22Rv1 (cell line): ENCODE data around the gene TUBA1C.
"Not testable (repeated sequence)": the region's sequence is repeated elsewhere in the genome, so short reads cannot be mapped to it uniquely, and the experiment has no call there.

Experiments used
- H3K27ac ChIP-seq: fragments of 450-650 bp; 2 replicates; pipeline ENCODE4 v1.5.1; 2017
- CTCF ChIP-seq: fragments of 450-650 bp; IDR thresholded peaks from 2 replicates; pipeline ENCODE4 v1.5.1; 2017; ENCODE audit warnings: mild to moderate bottlenecking
- ZFX ChIP-seq: fragments of 450-650 bp; IDR thresholded peaks from 2 replicates; pipeline ENCODE4 v1.6.1; 2017; ENCODE audit warnings: antibody characterized with exemption, borderline replicate concordance

Gene TUBA1C

GRCh38 chr12:49282302-49282701 lies 17.4 kb downstream of the TUBA1C start:
- H3K27ac ChIP-seq: no peak overlapping the region
- TF ChIP-seq CTCF (no peak), ZFX (no peak)

GRCh38 chr12:49282740-49283375 lies 18.0 kb downstream of the TUBA1C start:
- H3K27ac ChIP-seq: not testable (repeated sequence)

- no peak overlapping the region for H3K27ac ChIP-seq
- TF ChIP-seq CTCF: peak; percentile 31; the same call in 1 of the 2 replicates
- no peak for TF ChIP-seq ZFX
These were observed 18.9 kb downstream of the TUBA1C start for GRCh38 chr12:49283541-49284429.

GRCh38 chr12:49284672-49285071 lies 19.8 kb downstream of the TUBA1C start:
- no peak overlapping the region for H3K27ac ChIP-seq
- TF ChIP-seq CTCF (no peak), ZFX (no peak)

GRCh38 chr12:49287876-49288275 lies 23.0 kb downstream of the TUBA1C start:
- TF ChIP-seq ZFX (no peak), CTCF (no peak)
- no peak overlapping the region for H3K27ac ChIP-seq

- TF ChIP-seq ZFX: no peak
- TF ChIP-seq CTCF: peak; percentile 98
- H3K27ac ChIP-seq: no peak overlapping the region
These were observed 23.6 kb downstream of the TUBA1C start for GRCh38 chr12:49288412-49288853.

- TF ChIP-seq ZFX: no peak
- no peak for TF ChIP-seq CTCF
- no peak overlapping the region for H3K27ac ChIP-seq
These were observed 24.2 kb downstream of the TUBA1C start for GRCh38 chr12:49288922-49289555.
